Panc1 (cell line): ENCODE data around the gene NAT9.

Source experiments
- POLR2AphosphoS5 ChIP-seq: IDR thresholded peaks from 2 replicates; pipeline ENCODE4 v1.6.1; 2012; ENCODE audit warnings: mild to moderate bottlenecking, low read depth, low read length, moderate library complexity
- TCF7L2 ChIP-seq: IDR thresholded peaks from 2 replicates; pipeline ENCODE4 v1.6.1; 2011; ENCODE audit warnings: mild to moderate bottlenecking, low read depth, low read length, inconsistent platforms
- TF ChIP-seq, protein P1 (sequence below): fragments of 450-650 bp; IDR thresholded peaks from 2 replicates; pipeline ENCODE4 v1.5.1; 2017; ENCODE audit warnings: mild to moderate bottlenecking

DNA sequence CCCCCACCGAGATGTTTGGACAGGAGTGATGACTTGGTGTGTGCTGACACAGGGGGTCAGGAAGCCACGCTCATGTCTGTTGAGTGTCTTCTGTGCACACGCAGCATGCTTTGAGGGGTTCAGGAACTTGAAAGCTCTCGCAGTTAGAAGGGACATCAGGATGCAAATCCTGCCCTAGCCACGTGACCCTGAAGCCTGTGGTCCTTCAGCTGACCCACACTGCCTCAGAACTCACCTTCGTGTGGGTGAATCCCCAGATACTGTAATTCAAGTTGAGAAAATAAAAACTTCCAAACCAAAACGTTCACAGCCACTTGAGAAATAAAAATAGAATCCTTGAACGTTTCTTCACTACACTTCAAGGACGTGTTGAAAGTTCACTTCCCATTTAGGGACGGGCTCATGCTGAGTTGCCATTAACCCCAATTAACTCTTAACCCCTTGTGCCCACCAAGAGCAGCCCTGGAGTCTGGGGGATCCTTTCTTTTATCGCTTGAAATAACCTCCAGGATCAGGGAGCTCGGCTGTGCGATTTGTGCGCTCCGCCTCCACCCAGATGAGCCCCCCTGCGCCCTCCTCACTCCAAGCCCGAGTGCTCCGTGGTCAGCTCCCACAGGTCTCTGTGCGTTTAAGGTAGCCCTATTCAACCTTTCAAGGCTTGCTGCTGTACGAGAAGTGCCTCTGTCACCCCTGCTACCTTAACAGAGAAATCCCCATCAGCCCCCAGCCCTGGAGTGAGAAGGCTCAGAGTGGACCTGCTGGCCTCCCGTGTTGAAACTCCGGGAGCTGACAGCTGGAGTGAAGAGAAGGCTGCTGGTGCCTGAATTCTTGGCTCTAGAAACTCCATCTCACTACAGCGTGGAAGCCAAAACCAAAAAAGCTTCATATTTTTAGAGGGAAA lies 36.2 kb upstream of the NAT9 start:
- TF ChIP-seq, protein P1, sequence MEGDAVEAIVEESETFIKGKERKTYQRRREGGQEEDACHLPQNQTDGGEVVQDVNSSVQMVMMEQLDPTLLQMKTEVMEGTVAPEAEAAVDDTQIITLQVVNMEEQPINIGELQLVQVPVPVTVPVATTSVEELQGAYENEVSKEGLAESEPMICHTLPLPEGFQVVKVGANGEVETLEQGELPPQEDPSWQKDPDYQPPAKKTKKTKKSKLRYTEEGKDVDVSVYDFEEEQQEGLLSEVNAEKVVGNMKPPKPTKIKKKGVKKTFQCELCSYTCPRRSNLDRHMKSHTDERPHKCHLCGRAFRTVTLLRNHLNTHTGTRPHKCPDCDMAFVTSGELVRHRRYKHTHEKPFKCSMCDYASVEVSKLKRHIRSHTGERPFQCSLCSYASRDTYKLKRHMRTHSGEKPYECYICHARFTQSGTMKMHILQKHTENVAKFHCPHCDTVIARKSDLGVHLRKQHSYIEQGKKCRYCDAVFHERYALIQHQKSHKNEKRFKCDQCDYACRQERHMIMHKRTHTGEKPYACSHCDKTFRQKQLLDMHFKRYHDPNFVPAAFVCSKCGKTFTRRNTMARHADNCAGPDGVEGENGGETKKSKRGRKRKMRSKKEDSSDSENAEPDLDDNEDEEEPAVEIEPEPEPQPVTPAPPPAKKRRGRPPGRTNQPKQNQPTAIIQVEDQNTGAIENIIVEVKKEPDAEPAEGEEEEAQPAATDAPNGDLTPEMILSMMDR = no peak
- TF ChIP-seq TCF7L2 (no peak), POLR2AphosphoS5 (no peak)
